DOHH2 (cell line): Measurements from ENCODE around the gene TMEM234.

Source experiments
- CTCF ChIP-seq: fragments of 200-600 bp; sonication (generic); IDR thresholded peaks from one replicate; pipeline ENCODE4 v1.5.1; 2014; ENCODE audit warnings: antibody characterized with exemption, mild to moderate bottlenecking, low read depth, low read length; ENCODE audit not compliant: poor library complexity, severe bottlenecking
- EZH2phosphoT487 ChIP-seq: fragments of 200-600 bp; sonication (generic); IDR thresholded peaks from 2 replicates; pipeline ENCODE4 v1.6.1; 2017; ENCODE audit warnings: borderline replicate concordance, mild to moderate bottlenecking, antibody characterized with exemption, low read length, moderate library complexity, mixed read lengths

- no peak for TF ChIP-seq CTCF
- TF ChIP-seq EZH2phosphoT487 = no peak
Measured at GRCh38 chr1:32221980-32222755, at the start of gene TMEM234, which contains the start of gene EIF3I.
